Measurements from ENCODE around the gene GPR119.

GRCh38 chrX:130416785-130417184 is 31.3 kb upstream of the GPR119 start:
- TF ChIP-seq GATA2 (IDR thresholded peaks at IDR 0.05; ENCODE audit: low read depth, low read length) (no peak), GATA3 (IDR thresholded peaks at IDR 0.05; ENCODE audit: low read depth, low read length) (no peak)
